GM23248 (cell line): Measurements from ENCODE around the gene POU3F1.

Source experiments
- EZH2 ChIP-seq: fragments of 200-600 bp; sonication (generic); IDR thresholded peaks from 2 replicates; pipeline ENCODE4 v1.6.1; 2018; ENCODE audit warnings: antibody characterized with exemption, mild to moderate bottlenecking; ENCODE audit not compliant: insufficient read depth, poor library complexity, severe bottlenecking
- EZH2phosphoT487 ChIP-seq: fragments of 200-600 bp; sonication (generic); IDR thresholded peaks from 2 replicates; pipeline ENCODE4 v1.6.1; 2018; ENCODE audit warnings: antibody characterized with exemption, moderate library complexity, mild to moderate bottlenecking, low read depth; ENCODE audit not compliant: insufficient read depth

GRCh38 chr1:38009841-38010180 lies 36.8 kb downstream of the POU3F1 start:
- TF ChIP-seq EZH2 = no peak
- TF ChIP-seq EZH2phosphoT487 = no peak
